Right lobe of liver (tissue), 6 donors: ENCODE measurements around the gene CDH13. TPM values are rescaled to one million over a fixed set of nuclear protein-coding genes. Genes with fewer than 3 reads are reported as not detected.

Experiments used
- ATAC-seq, 4 donors: fragments of 200-7000 bp; cut with Tn5 transposase; one replicate each; pipeline ENCODE4 v1.9.1; 2020; ENCODE audit warnings: mild to moderate bottlenecking in 4 of 4, moderate library complexity in 4 of 4
- DNase-seq, 3 donors: peaks; one replicate each; pipeline ENCODE4 v3.0.0-alpha.2; 2020
- H3K27ac ChIP-seq, 3 donors: fragments of 200-600 bp; one replicate each; pipeline ENCODE4 v1.8.0; 2022
- H3K27me3 ChIP-seq, 2 donors: fragments of 200-600 bp; one replicate each; pipeline ENCODE4 v1.8.0; 2022
- H3K36me3 ChIP-seq, 4 donors: fragments of 200-600 bp; sonication (generic) in 1 of 4; one replicate each; pipeline versions ENCODE4 v1.5.1 to v1.8.0; 2017 to 2022; ENCODE audit warnings: control low read depth in 1 of 4
- H3K4me1 ChIP-seq, 4 donors: fragments of 200-600 bp; sonication (generic) in 1 of 4; one replicate each; pipeline versions ENCODE4 v1.5.1 to v1.8.0; 2017 to 2022; ENCODE audit warnings: control low read depth in 1 of 4
- H3K4me3 ChIP-seq, 3 donors: fragments of 200-600 bp; one replicate each; pipeline ENCODE4 v1.8.0; 2022
- H3K9me3 ChIP-seq, 4 donors: fragments of 200-600 bp; sonication (generic) in 1 of 4; one replicate each; pipeline versions ENCODE4 v1.5.1 to v1.8.0; 2017 to 2022; ENCODE audit warnings: control low read depth in 1 of 4
- CTCF ChIP-seq, 4 donors: fragments of 200-600 bp in 3 of 4; fragments of 450-650 bp in 1 of 4; IDR thresholded peaks; one replicate each; pipeline versions ENCODE4 v1.5.1 to v1.8.0; 2016 to 2022; ENCODE audit warnings: antibody characterized with exemption in 4 of 4, mild to moderate bottlenecking in 2 of 4
- POLR2A ChIP-seq: fragments of 450-650 bp; IDR thresholded peaks from one replicate; pipeline ENCODE4 v1.6.1; 2017; ENCODE audit warnings: antibody characterized with exemption, mild to moderate bottlenecking
- WGBS: methylation state at CpG from one replicate; pipeline ENCODE4 v1.1.6; 2018; ENCODE audit warnings: low coverage, low lambda C conversion rate; ENCODE audit not compliant: insufficient coverage; ENCODE audit errors: missing lambda C conversion rate; 5-methylcytosine and 5-hydroxymethylcytosine counted together
- intact Hi-C, 2 donors: fragments of 100-400 bp; cut with DNase I; formaldehyde crosslinking; loops; one replicate each; pipeline versions ENCODE4 v1.11.2 to v1.14.1; 2022
- total RNA-seq, 6 experiments: library from RNA; depleted of rRNA in 2 of 6; stranded (reverse); fragments of >200 nt in 2 of 6; fragmentation: NEBNext Ultra II Directional in 3 of 6; extraction: Animal tissue kit (Norgen Biotek cat#: 25700) in 3 of 6; gene quantifications; one replicate each; pipeline versions ENCODE4 v1.1.0 to v1.2.4, GENCODE V29; 2016 to 2023
- donor health status: DM: no; HTN: yes; CAD: no.
- donor health status: DM: no; HTN: no; CAD: no.
- donor health status: DM: no; HTN: no; CAD: no.
- donor health status: DM: no; HTN: yes; CAD: no.
- donor health status: DM: no; HTN: yes; CAD: no.

Gene CDH13
- total RNA-seq, 6 experiments from 2014 or later = 0.13 to 4.6 (median 0.49) TPM

DNA sequence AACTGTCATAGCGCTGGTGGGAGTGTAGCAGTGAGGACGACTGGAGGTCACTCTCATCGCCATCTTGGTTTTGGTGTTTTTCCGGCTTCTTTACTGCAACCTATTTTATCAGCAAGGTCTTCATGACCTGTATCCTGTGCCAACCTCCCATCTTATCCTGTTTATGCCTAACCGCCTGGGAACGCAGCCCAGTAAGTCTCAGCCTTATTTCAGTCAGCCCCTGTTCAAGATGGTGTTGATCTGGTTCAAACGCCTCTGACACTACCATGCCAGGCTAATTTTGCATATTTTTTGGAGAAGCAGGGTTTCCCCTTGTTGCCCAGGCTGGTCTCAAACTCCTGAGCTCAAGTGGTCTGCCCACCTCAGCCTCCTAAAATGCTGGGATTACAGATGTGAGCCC lies 1001.2 kb downstream of the CDH13 start:
- H3K9me3 ChIP-seq = no peaks in the 10 kb centered on the region
- no peak overlapping the region for H3K27ac ChIP-seq
- no peaks in the 10 kb centered on the region for H3K4me1 ChIP-seq
- TF ChIP-seq POLR2A (no peak), CTCF (IDR thresholded peaks at IDR 0.05) (no peak)
- no peak for DNase-seq
- no peak overlapping the region for H3K4me3 ChIP-seq
- H3K27me3 ChIP-seq = no peaks in the 10 kb centered on the region
- H3K36me3 ChIP-seq = no peaks in the 10 kb centered on the region
- ATAC-seq = no peak
- intact Hi-C loops = no loop called here
- WGBS = 51% methylated on average over 7 of the region's 7 CpGs

GRCh38 chr16:83629426-83629825 lies 1002.7 kb downstream of the CDH13 start:
- ATAC-seq (no peak), DNase-seq (no peak)
- Histone ChIP-seq H3K9me3 (no peaks in the 10 kb centered on the region), H3K27me3 (no peaks in the 10 kb centered on the region), H3K4me1 (no peaks in the 10 kb centered on the region), H3K27ac (no peak overlapping the region), H3K4me3 (no peak overlapping the region), H3K36me3 (no peaks in the 10 kb centered on the region)
- TF ChIP-seq CTCF (IDR thresholded peaks at IDR 0.05) (no peak), POLR2A (no peak)
- intact Hi-C loops = no loop called here
- 42% methylated on average over 3 of the region's 3 CpGs for WGBS

GRCh38 chr16:83629836-83630235 lies 1003.1 kb downstream of the CDH13 start:
- no peak for DNase-seq
- H3K9me3 ChIP-seq = no peaks in the 10 kb centered on the region
- no peak overlapping the region for H3K27ac ChIP-seq
- H3K27me3 ChIP-seq = no peaks in the 10 kb centered on the region
- H3K36me3 ChIP-seq = no peaks in the 10 kb centered on the region
- TF ChIP-seq CTCF (IDR thresholded peaks at IDR 0.05) = no peak
- TF ChIP-seq POLR2A = no peak
- H3K4me1 ChIP-seq = no peaks in the 10 kb centered on the region
- 27% methylated on average over 4 of the region's 5 CpGs for WGBS
- intact Hi-C loops = no loop called here
- H3K4me3 ChIP-seq = no peak overlapping the region
- no peak for ATAC-seq

GRCh38 chr16:83630979-83631378 lies 1004.2 kb downstream of the CDH13 start:
- Histone ChIP-seq H3K27me3 (no peaks in the 10 kb centered on the region), H3K9me3 (no peaks in the 10 kb centered on the region), H3K4me1 (no peaks in the 10 kb centered on the region), H3K36me3 (no peaks in the 10 kb centered on the region), H3K4me3 (no peak overlapping the region), H3K27ac (no peak overlapping the region)
- ATAC-seq = no peak
- intact Hi-C loops = no loop called here
- no peak for TF ChIP-seq POLR2A
- no peak for TF ChIP-seq CTCF (IDR thresholded peaks at IDR 0.05)
- 74% methylated on average over 6 of the region's 6 CpGs for WGBS
- DNase-seq = no peak

DNA sequence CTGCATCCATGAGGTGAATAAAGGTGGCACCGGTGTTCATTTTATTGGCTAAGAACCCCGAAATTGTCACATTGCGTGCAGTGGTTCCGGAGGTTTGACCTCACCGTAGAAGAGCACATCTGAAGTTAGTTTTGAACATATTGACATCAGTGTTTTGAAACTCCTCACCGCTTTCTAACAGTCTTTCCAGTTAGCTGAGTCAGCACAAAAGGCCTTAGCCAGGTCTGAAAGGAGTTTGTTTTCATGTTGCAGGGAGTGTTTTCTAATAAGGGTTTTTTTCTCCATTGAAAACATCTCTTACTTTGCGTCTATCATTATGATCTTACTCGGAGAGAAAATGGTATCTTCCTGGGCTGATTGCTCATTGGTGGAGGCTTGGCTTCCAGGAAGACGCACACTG lies 1006.5 kb downstream of the CDH13 start:
- Histone ChIP-seq H3K36me3 (no peaks in the 10 kb centered on the region), H3K27ac (no peak overlapping the region), H3K4me1 (no peaks in the 10 kb centered on the region), H3K9me3 (no peaks in the 10 kb centered on the region), H3K4me3 (no peak overlapping the region), H3K27me3 (no peaks in the 10 kb centered on the region)
- DNase-seq = no peak
- no peak for ATAC-seq
- intact Hi-C loops = no loop called here
- 68% methylated on average over 9 of the region's 9 CpGs for WGBS
- TF ChIP-seq CTCF (IDR thresholded peaks at IDR 0.05) (no peak), POLR2A (no peak)
